ELR (cell line): Measurements from ENCODE around the gene CSNK1G2.

Experiments used
- DNase-seq: peaks from one replicate; pipeline ENCODE4 v3.0.0-alpha.2; 2015; ENCODE audit warnings: low read depth

The CSNK1G2 gene

GRCh38 chr19:1944088-1944915, 3.3 kb downstream of the CSNK1G2 start:
- no peak for DNase-seq

GRCh38 chr19:1944916-1945561, 4.1 kb downstream of the CSNK1G2 start:
- no peak for DNase-seq

GRCh38 chr19:1945899-1946298, 4.9 kb downstream of the CSNK1G2 start:
- DNase-seq = peak; percentile 53

GRCh38 chr19:1947651-1948209, 6.8 kb downstream of the CSNK1G2 start:
- peak; percentile 21 for DNase-seq

GRCh38 chr19:1949304-1950101, 8.5 kb downstream of the CSNK1G2 start:
- DNase-seq = no peak

- DNase-seq = no peak
Measured at GRCh38 chr19:1950640-1951039, 9.7 kb downstream of the CSNK1G2 start.

GRCh38 chr19:1952635-1953034, 11.7 kb downstream of the CSNK1G2 start:
- peak; percentile 21 for DNase-seq

GRCh38 chr19:1953037-1953436, 12.1 kb downstream of the CSNK1G2 start:
- DNase-seq = no peak

GRCh38 chr19:1953441-1954094, 12.6 kb downstream of the CSNK1G2 start:
- no peak for DNase-seq

GRCh38 chr19:1954532-1954933, 13.6 kb downstream of the CSNK1G2 start:
- DNase-seq = no peak

- DNase-seq = no peak
Measured at GRCh38 chr19:1955171-1956121, 14.5 kb downstream of the CSNK1G2 start.

- no peak for DNase-seq
Measured at GRCh38 chr19:1956122-1956494, 15.1 kb downstream of the CSNK1G2 start.

- no peak for DNase-seq
Measured at GRCh38 chr19:1956868-1957492, 16.0 kb downstream of the CSNK1G2 start.

GRCh38 chr19:1957562-1958248, 16.7 kb downstream of the CSNK1G2 start:
- DNase-seq = no peak

- DNase-seq = no peak
Measured at GRCh38 chr19:1959928-1960589, 19.1 kb downstream of the CSNK1G2 start.

- no peak for DNase-seq
Measured at GRCh38 chr19:1961000-1961883, 20.3 kb downstream of the CSNK1G2 start.

GRCh38 chr19:1962674-1963073, 21.7 kb downstream of the CSNK1G2 start:
- DNase-seq = no peak

- DNase-seq = no peak
Measured at GRCh38 chr19:1967087-1967608, 26.2 kb downstream of the CSNK1G2 start.
